ENCODE measurements around the gene CES3. TPM values are rescaled to one million over a fixed set of nuclear protein-coding genes. Genes with fewer than 3 reads are reported as not detected.
A peak's percentile ranks its signal among the peaks of the same experiment; 100 is the strongest.

Gene CES3
- total RNA-seq, 2 donors from 2014 or later: 0.16 to 0.89 TPM

DNA sequence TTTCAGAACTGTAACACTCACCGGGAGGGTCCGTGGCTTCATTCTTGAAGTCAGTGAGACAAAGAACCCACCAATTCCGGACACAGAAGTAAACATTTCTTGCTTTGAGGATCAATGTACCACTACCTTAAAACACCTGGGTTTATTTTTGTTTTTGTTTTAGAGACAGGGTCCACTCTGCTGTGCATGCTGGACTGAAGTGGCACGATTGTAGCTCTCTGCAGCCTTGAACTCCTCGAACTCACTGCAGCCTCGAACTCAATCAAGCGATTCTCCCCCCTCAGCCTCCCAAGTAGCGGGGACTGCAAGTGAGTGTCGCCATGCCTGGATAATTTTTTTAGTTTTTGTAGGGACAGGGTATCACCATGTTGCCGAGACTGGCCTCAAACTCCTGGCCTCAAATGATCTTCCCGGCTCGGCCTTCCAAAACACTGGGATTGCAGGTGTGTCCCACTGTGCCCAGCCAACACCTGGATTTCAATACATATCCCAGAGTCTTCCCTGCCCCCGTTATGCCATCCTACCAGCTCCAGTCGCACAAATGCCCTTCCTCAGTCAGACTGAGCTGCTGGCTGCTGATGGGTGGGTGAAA, 14.3 kb downstream of the CES3 start:
- Histone ChIP-seq H3K4me1 (no peaks in the 10 kb centered on the region), H3K4me3 (no peak overlapping the region), H3K36me3 (no peaks in the 10 kb centered on the region), H3K9me3 (no peaks in the 10 kb centered on the region), H3K27me3 (no peaks in the 10 kb centered on the region), H3K27ac (no peak overlapping the region)
- TF ChIP-seq, protein P1, sequence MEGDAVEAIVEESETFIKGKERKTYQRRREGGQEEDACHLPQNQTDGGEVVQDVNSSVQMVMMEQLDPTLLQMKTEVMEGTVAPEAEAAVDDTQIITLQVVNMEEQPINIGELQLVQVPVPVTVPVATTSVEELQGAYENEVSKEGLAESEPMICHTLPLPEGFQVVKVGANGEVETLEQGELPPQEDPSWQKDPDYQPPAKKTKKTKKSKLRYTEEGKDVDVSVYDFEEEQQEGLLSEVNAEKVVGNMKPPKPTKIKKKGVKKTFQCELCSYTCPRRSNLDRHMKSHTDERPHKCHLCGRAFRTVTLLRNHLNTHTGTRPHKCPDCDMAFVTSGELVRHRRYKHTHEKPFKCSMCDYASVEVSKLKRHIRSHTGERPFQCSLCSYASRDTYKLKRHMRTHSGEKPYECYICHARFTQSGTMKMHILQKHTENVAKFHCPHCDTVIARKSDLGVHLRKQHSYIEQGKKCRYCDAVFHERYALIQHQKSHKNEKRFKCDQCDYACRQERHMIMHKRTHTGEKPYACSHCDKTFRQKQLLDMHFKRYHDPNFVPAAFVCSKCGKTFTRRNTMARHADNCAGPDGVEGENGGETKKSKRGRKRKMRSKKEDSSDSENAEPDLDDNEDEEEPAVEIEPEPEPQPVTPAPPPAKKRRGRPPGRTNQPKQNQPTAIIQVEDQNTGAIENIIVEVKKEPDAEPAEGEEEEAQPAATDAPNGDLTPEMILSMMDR (IDR thresholded peaks at IDR 0.05): no peak
- DNase-seq (ENCODE audit: low spot score): no peak

DNA sequence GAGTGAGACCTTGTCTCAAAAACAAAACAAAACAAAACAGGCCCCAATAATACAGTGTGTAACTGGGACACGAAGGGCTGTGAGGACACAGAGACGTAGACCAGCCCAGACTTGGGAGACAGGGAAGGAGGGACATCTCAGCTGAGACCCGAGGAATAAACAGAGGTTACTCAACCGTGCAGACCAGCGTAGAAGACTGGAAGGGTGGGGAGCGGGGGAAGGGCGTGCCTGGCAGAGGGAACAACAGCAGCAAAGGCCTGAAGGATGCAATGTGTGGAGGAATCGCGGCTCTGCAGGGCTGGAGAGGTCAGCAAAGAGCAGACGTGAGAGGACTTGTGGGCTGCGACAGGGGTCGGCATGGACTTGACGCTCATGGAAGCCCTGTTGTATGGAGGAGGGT, 15.7 kb downstream of the CES3 start:
- DNase-seq (ENCODE audit: low spot score): no peak
- no peaks in the 10 kb centered on the region for H3K4me1 ChIP-seq
- H3K4me3 ChIP-seq: no peak overlapping the region
- TF ChIP-seq, protein P1 (IDR thresholded peaks at IDR 0.05): no peak
- no peaks in the 10 kb centered on the region for H3K27me3 ChIP-seq
- no peaks in the 10 kb centered on the region for H3K9me3 ChIP-seq
- no peak overlapping the region for H3K27ac ChIP-seq
- H3K36me3 ChIP-seq: no peaks in the 10 kb centered on the region

DNA sequence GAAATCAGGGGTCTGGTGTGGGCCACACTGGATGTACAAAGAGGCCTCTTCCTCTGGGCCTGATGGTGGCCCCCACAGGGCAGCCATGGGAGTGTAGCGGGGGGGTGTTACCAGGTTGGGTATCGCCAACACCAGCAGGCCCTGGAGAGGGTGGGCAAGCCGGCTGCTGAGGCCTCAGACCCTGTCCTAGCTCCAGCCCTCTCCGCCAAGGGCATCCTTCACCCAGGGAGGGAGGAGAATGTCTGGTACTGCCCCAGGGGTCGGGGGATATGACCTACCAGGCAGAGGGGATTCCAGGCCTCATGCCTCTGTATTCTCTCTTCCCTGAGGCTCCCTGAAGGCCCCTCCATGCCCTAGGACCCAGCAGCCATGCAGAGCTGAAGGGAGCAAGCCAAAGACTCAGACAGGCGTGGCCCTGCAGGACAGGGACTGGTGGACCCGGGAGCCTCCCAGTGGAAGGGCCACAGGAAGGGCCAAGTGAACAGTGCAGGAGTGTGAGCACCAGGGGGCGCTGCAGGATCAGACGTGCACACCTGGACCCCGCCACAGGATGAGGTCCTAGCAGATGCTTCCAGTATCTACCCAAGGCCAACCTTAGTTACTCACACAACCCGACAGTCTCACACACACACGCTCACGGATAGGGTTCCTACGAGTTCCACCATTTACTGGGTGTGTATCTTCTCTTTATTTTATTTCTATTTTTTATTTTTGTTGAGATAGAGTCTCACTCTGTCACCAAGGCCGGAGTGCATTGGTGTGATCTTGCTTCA, 16.5 kb downstream of the CES3 start:
- Histone ChIP-seq H3K36me3 (no peaks in the 10 kb centered on the region), H3K9me3 (no peaks in the 10 kb centered on the region), H3K27ac (no peak overlapping the region), H3K27me3 (no peaks in the 10 kb centered on the region), H3K4me1 (no peaks in the 10 kb centered on the region), H3K4me3 (no peak overlapping the region)
- DNase-seq (ENCODE audit: low spot score): peak; percentile 93
- TF ChIP-seq, protein P1 (IDR thresholded peaks at IDR 0.05): peak; percentile 87 to 97

DNA sequence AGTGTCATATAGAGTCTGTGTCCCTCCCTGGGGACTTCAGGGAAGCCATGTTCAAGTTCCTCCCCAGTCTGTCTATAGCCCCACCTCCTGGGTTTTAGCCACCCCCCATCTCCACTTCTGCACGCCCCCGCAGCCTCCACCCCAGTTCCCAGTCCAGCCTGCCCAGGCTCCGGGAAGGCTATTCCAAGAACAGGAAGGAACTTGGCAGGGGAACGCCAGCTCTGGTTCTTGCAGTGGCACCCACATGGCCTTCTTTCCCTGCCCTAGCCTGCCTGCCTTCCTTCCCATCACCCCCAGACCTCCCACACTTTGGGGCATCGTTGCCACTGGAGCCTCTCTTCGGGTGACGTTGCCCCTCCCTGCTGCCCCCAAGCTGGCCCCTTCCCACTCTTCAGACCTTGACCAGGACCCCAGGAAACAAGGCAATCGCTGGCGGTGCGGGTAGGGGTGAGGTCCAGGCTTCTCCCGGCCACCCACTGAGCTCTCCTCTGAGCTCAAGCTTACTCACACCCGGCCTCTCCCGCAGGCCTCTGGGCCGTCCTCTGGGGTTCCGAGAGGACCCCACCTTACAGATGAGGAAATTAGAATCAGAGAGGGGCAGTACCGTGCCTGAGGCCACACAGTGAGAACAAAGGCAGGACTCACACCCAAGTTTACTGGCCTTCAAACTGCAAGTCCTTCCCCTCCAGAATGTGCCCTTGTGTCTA, 18.1 kb downstream of the CES3 start:
- Histone ChIP-seq H3K4me3 (no peak overlapping the region), H3K4me1 (no peaks in the 10 kb centered on the region), H3K9me3 (no peaks in the 10 kb centered on the region), H3K36me3 (no peaks in the 10 kb centered on the region), H3K27ac (no peak overlapping the region), H3K27me3 (no peaks in the 10 kb centered on the region)
- DNase-seq (ENCODE audit: low spot score): peak; percentile 64
- TF ChIP-seq, protein P1 (IDR thresholded peaks at IDR 0.05): no peak

DNA sequence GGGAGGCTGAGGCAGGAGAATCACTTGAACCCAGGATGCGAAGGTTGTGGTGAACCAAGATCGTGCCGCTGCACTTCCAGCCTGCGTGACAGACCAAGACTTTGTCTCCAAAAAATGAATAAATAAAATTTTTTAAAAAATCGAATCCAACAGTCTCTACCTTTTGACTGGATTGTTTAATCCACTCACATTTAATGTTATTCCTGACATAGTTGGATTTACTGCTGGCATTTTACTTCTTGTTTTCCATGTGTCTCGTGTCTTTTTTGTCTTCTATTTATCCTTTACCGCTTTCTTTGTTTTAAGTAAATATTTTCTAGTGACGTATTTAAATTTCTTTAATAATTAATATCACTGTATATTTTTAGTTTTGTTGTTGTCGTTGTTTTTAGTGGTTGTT, 22.0 kb downstream of the CES3 start:
- no peak for DNase-seq (ENCODE audit: low spot score)
- no peaks in the 10 kb centered on the region for H3K4me1 ChIP-seq
- TF ChIP-seq, protein P1 (IDR thresholded peaks at IDR 0.05): no peak
- no peaks in the 10 kb centered on the region for H3K27me3 ChIP-seq
- no peaks in the 10 kb centered on the region for H3K36me3 ChIP-seq
- H3K27ac ChIP-seq: no peak overlapping the region
- no peaks in the 10 kb centered on the region for H3K9me3 ChIP-seq
- H3K4me3 ChIP-seq: no peak overlapping the region
